GOT3 (cell line): ENCODE measurements around the gene UBALD1.

ENCODE experiments used
- DNase-seq: peaks from one replicate; lab custom pipeline; 2025; ENCODE audit warnings: mixed read lengths; lab: John Stamatoyannopoulos, UW

Gene UBALD1

GRCh38 chr16:4616047-4616811 is 1.5 kb upstream of the UBALD1 start:
- peak; percentile 97 for DNase-seq

GRCh38 chr16:4615384-4616046 is 827 bp upstream of the UBALD1 start:
- no peak for DNase-seq

- DNase-seq, result no peak
Measured at GRCh38 chr16:4613636-4614570, 785 bp downstream of the UBALD1 start.

GRCh38 chr16:4612977-4613635 is 1.6 kb downstream of the UBALD1 start:
- DNase-seq, result no peak

GRCh38 chr16:4612474-4612931 is 2.2 kb downstream of the UBALD1 start:
- no peak for DNase-seq

- DNase-seq, result no peak
Measured at GRCh38 chr16:4611337-4612021, 3.2 kb downstream of the UBALD1 start.

- DNase-seq, result no peak
Measured at GRCh38 chr16:4610011-4611005, 4.4 kb downstream of the UBALD1 start.

- DNase-seq, result no peak
Measured at GRCh38 chr16:4609200-4610010, 5.3 kb downstream of the UBALD1 start.

GRCh38 chr16:4608704-4608980 is 6.0 kb downstream of the UBALD1 start:
- no peak for DNase-seq

GRCh38 chr16:4607841-4608703 is 6.6 kb downstream of the UBALD1 start:
- DNase-seq, result no peak

GRCh38 chr16:4606354-4606753 is 8.3 kb downstream of the UBALD1 start:
- DNase-seq, result no peak

GRCh38 chr16:4604401-4604800 is 10.3 kb downstream of the UBALD1 start:
- DNase-seq, result no peak

GRCh38 chr16:4603624-4604170 is 11.0 kb downstream of the UBALD1 start:
- DNase-seq, result no peak

- no peak for DNase-seq
Measured at GRCh38 chr16:4602331-4602730, 12.4 kb downstream of the UBALD1 start.

- DNase-seq, result no peak
Measured at GRCh38 chr16:4601864-4602186, 12.9 kb downstream of the UBALD1 start.

GRCh38 chr16:4601036-4601863 is 13.4 kb downstream of the UBALD1 start:
- no peak for DNase-seq

- no peak for DNase-seq
Measured at GRCh38 chr16:4599545-4599944, 15.1 kb downstream of the UBALD1 start.
